Esophagus mucosa (tissue), 1 donor: Measurements from ENCODE around the gene MEX3A. TPM values are rescaled to one million over a fixed set of nuclear protein-coding genes. Genes with fewer than 3 reads are reported as not detected.
"Not testable (repeated sequence)": the region's sequence is repeated elsewhere in the genome, so short reads cannot be mapped to it uniquely, and the experiment has no call there.

Experiments used
- ATAC-seq: fragments of 200-7000 bp; cut with Tn5 transposase; one replicate; pipeline ENCODE4 v1.9.1; 2020
- total RNA-seq: library from RNA; stranded (reverse); gene quantifications from one replicate; pipeline ENCODE4 v1.2.4, GENCODE V29; 2023
- donor health status: DM: yes; HTN: yes; CAD: no.

Gene MEX3A
- total RNA-seq, 1 donor from 2014 or later, result 1.7 TPM

- ATAC-seq, result peak; percentile 86
These were observed 27.6 kb downstream of the MEX3A start, which contains the start of gene LAMTOR2 for GRCh38 chr1:156054500-156055280. Gene LAMTOR2 (plus strand): TSS chr1:156054782. CDS start chr1:156054890, 108 bp downstream.

- peak; percentile 79 for ATAC-seq
These were observed 28.3 kb downstream of the MEX3A start, which contains the start of gene UBQLN4 for GRCh38 chr1:156053768-156054499. Gene UBQLN4 (minus strand): TSS chr1:156053798. CDS start chr1:156053701, 97 bp downstream.

- peak; percentile 21 for ATAC-seq
These were observed 29.1 kb downstream of the MEX3A start for GRCh38 chr1:156052862-156053767.

- no peak for ATAC-seq
These were observed 31.1 kb downstream of the MEX3A start for GRCh38 chr1:156051011-156051725.

- no peak for ATAC-seq
These were observed 31.9 kb downstream of the MEX3A start for GRCh38 chr1:156050376-156050775.

- no peak for ATAC-seq
These were observed 33.5 kb downstream of the MEX3A start for GRCh38 chr1:156048663-156049258.

GRCh38 chr1:156045076-156045475 lies 37.2 kb downstream of the MEX3A start:
- no peak for ATAC-seq

GRCh38 chr1:156042828-156043227 lies 39.4 kb downstream of the MEX3A start:
- ATAC-seq, result no peak

GRCh38 chr1:156034991-156035390 lies 47.3 kb downstream of the MEX3A start:
- ATAC-seq, result not testable (repeated sequence)

- ATAC-seq, result no peak
These were observed 49.3 kb downstream of the MEX3A start for GRCh38 chr1:156033011-156033410.

GRCh38 chr1:156026588-156026987 lies 55.7 kb downstream of the MEX3A start:
- no peak for ATAC-seq

GRCh38 chr1:156025876-156026275 lies 56.4 kb downstream of the MEX3A start:
- peak; percentile 87 for ATAC-seq

- no peak for ATAC-seq
These were observed 57.5 kb downstream of the MEX3A start for GRCh38 chr1:156024801-156025200.

Other genes starting within 250 kb of the MEX3A start
- 25.9 TPM for gene GON4L, start 225.3 kb downstream of the MEX3A start, total RNA-seq
- 0.76 TPM for gene SYT11, start 222.9 kb downstream of the MEX3A start, total RNA-seq
- gene RIT1, start 171.1 kb downstream of the MEX3A start, total RNA-seq, result 35.7 TPM
- gene KHDC4, start 148.1 kb downstream of the MEX3A start, total RNA-seq, result 19.4 TPM
- gene RXFP4, start 140.8 kb downstream of the MEX3A start, total RNA-seq, result not detected
- 23.8 TPM for gene ARHGEF2, start 103.9 kb downstream of the MEX3A start, total RNA-seq
- gene SSR2, start 61.5 kb downstream of the MEX3A start, total RNA-seq, result 121 TPM
- 23.0 TPM for gene UBQLN4, start 28.7 kb downstream of the MEX3A start, total RNA-seq
- 62.3 TPM for gene LAMTOR2, start 27.7 kb downstream of the MEX3A start, total RNA-seq
- 420 TPM for gene RAB25, start 21.3 kb downstream of the MEX3A start, total RNA-seq
- gene LMNA, start 32.2 kb upstream of the MEX3A start, total RNA-seq, result 315 TPM
- gene SEMA4A, start 71.1 kb upstream of the MEX3A start, total RNA-seq, result 34.6 TPM
- gene SLC25A44, start 111.6 kb upstream of the MEX3A start, total RNA-seq, result 12.7 TPM
- 44.3 TPM for gene PMF1, start 130.5 kb upstream of the MEX3A start, total RNA-seq
- gene BGLAP, start 159.7 kb upstream of the MEX3A start, total RNA-seq, result 0.28 TPM
- 2.0 TPM for gene PAQR6, start 165.6 kb upstream of the MEX3A start, total RNA-seq
- 38.0 TPM for gene SMG5, start 200.4 kb upstream of the MEX3A start, total RNA-seq
- 110 TPM for gene TMEM79, start 201.9 kb upstream of the MEX3A start, total RNA-seq
- 22.5 TPM for gene GLMP, start 213.2 kb upstream of the MEX3A start, total RNA-seq
- gene VHLL, start 216.8 kb upstream of the MEX3A start, total RNA-seq, result not detected